Measurements from ENCODE around the gene CHST12. TPM values are rescaled to one million over a fixed set of nuclear protein-coding genes. Genes with fewer than 3 reads are reported as not detected.

CHST12 gene
- total RNA-seq, 1 experiment from 2014 or later = 12.9 TPM

DNA sequence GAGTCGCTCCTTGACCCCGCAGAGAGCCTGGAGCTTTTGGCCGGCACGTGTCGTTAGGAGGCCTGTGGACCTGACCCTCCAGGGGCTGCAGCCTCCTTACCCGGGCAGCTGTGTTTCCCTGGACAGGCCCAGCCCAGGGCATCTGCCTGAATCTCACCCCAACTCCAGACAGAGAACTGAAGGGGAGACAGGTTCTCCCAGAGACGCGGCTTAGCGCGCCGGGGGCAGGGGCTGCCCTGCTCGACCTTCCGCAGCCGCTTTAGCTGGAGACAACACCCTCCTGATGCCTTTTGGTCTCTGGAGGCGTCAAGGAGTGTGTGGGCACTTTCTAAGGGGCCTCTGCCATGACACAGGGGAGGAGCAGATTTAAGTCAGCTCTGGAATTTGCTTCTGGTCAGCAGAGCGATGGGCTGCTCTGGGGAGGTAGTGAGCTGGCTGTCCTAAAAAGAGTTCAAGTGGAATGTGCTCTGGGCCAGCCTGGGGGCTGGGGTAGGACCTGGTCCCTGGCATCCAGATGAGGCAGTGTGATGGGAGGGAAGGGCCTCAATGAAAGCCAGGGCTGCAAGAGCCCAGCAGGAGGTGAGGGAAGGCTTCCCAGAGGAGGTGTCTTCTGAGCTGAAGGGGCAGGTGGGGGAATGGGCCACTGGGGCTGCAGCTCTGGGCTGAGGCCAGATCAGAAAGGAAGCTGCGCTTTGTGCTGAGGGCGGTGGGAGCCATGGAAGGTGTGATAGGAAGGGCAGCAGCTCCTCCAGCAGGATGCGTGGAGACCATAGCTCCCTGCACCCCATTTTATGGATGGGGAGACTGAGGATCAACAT lies 67.0 kb downstream of the CHST12 start:
- Histone ChIP-seq H3K9ac (ENCODE audit: low read length) (no peak overlapping the region), H3K27ac (ENCODE audit: low read length) (no peak overlapping the region), H3K4me3 (ENCODE audit: low read length) (no peak overlapping the region), H3K27me3 (ENCODE audit: low read length) (no peaks in the 10 kb centered on the region), H3K9me2 (replicated peaks; ENCODE audit: low read length) (no peaks in the 10 kb centered on the region), H3K9me3 (ENCODE audit: low read length) (no peaks in the 10 kb centered on the region), H3F3A (ENCODE audit: low read length, unreplicated experiment) (no peaks in the 10 kb centered on the region), H3K36me3 (ENCODE audit: low read depth, low read length) (no peaks in the 10 kb centered on the region), H3K79me2 (ENCODE audit: low read length) (no peaks in the 10 kb centered on the region), H4K20me1 (ENCODE audit: low read length) (no peaks in the 10 kb centered on the region), H3K4me2 (ENCODE audit: low read length) (no peak overlapping the region), H2AFZ (ENCODE audit: low read length) (no peak overlapping the region), H3K4me1 (ENCODE audit: insufficient read depth, low read length) (peaks cover 4% of the 10 kb centered on the region; the same call in 1 of the 2 replicates)
- POLR2A ChIA-PET (ENCODE audit: unreplicated experiment) = no interaction called here
- no TSS peak for BruUV-seq (replicated peaks)
- CTCF ChIA-PET = interaction anchor here (1.1 kb wide), 1 partner anchor 19 kb away, joined by 9 read pairs; no protein-coding TSS in a partner anchor
- ATAC-seq (no peak), DNase-seq (no peak)
- intact Hi-C loops (cut with micrococcal nuclease) = no loop called here
- TF ChIP-seq, protein P1, sequence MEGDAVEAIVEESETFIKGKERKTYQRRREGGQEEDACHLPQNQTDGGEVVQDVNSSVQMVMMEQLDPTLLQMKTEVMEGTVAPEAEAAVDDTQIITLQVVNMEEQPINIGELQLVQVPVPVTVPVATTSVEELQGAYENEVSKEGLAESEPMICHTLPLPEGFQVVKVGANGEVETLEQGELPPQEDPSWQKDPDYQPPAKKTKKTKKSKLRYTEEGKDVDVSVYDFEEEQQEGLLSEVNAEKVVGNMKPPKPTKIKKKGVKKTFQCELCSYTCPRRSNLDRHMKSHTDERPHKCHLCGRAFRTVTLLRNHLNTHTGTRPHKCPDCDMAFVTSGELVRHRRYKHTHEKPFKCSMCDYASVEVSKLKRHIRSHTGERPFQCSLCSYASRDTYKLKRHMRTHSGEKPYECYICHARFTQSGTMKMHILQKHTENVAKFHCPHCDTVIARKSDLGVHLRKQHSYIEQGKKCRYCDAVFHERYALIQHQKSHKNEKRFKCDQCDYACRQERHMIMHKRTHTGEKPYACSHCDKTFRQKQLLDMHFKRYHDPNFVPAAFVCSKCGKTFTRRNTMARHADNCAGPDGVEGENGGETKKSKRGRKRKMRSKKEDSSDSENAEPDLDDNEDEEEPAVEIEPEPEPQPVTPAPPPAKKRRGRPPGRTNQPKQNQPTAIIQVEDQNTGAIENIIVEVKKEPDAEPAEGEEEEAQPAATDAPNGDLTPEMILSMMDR (conservative IDR thresholded peaks at IDR 0.05; ENCODE audit: low read depth, low read length) = no peak
- TF ChIP-seq EZH2phosphoT487 (IDR thresholded peaks at IDR 0.05; ENCODE audit: borderline replicate concordance, low read length) = no peak
- no peak for TF ChIP-seq EZH2 (IDR thresholded peaks at IDR 0.05; ENCODE audit: low read length, unreplicated experiment)

DNA sequence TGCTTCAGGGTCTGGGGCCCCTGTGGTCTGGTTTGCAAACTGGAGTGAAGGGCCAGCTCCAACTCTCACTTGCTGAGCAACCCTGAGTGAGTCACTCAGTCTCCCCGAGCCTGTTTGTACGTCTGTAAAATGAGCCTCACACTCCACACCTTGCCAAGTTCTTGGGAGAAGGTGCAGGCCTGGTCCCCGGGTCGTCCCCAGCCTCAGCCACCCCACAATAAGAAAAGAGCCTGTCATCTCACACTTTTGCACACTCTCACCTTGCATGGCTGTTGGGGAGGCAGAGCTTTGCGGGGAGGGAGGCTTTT lies 67.6 kb downstream of the CHST12 start:
- Histone ChIP-seq H3K4me2 (ENCODE audit: low read length) (peak overlapping the region; percentile 41; the same call in 1 of the 2 replicates), H3K36me3 (ENCODE audit: low read depth, low read length) (no peaks in the 10 kb centered on the region), H3K27ac (ENCODE audit: low read length) (no peak overlapping the region), H3K4me1 (ENCODE audit: insufficient read depth, low read length) (peaks cover 4% of the 10 kb centered on the region; the same call in 1 of the 2 replicates), H4K20me1 (ENCODE audit: low read length) (no peaks in the 10 kb centered on the region), H3F3A (ENCODE audit: low read length, unreplicated experiment) (no peaks in the 10 kb centered on the region), H3K27me3 (ENCODE audit: low read length) (no peaks in the 10 kb centered on the region), H3K9me2 (replicated peaks; ENCODE audit: low read length) (no peaks in the 10 kb centered on the region), H2AFZ (ENCODE audit: low read length) (no peak overlapping the region), H3K9me3 (ENCODE audit: low read length) (no peaks in the 10 kb centered on the region), H3K4me3 (ENCODE audit: low read length) (no peak overlapping the region), H3K9ac (ENCODE audit: low read length) (no peak overlapping the region), H3K79me2 (ENCODE audit: low read length) (no peaks in the 10 kb centered on the region)
- ATAC-seq = peak; percentile 86
- POLR2A ChIA-PET (ENCODE audit: unreplicated experiment) = no interaction called here
- BruUV-seq (replicated peaks) = no TSS peak
- peak; percentile 75 for DNase-seq
- no peak for TF ChIP-seq EZH2 (IDR thresholded peaks at IDR 0.05; ENCODE audit: low read length, unreplicated experiment)
- TF ChIP-seq, protein P1 (conservative IDR thresholded peaks at IDR 0.05; ENCODE audit: low read depth, low read length) = no peak
- TF ChIP-seq EZH2phosphoT487 (IDR thresholded peaks at IDR 0.05; ENCODE audit: borderline replicate concordance, low read length) = no peak
- CTCF ChIA-PET = interaction anchor here (1.1 kb wide), 1 partner anchor 19 kb away, joined by 9 read pairs; no protein-coding TSS in a partner anchor
- intact Hi-C loops (cut with micrococcal nuclease) = no loop called here

DNA sequence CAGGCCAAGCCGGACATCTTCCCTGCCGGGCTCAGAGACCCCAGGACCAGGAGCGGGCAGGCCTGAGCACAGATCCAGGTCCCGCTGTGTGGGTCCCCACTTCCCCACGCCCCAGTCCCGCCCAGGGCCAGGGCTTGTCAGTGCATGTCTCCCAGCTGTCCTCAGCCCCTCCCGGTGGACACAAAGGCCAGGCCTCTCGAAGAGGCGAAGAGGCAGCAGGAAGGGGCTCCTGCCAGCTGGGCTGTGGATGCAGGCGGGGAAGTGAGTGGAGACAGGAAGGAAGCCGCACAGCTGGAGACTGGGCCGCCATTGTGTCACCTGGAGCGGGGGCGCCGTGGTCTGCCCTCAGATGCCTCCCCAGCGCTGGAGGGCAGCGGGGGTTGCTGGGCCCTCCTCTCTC lies 68.0 kb downstream of the CHST12 start:
- DNase-seq = no peak
- Histone ChIP-seq H3K9ac (ENCODE audit: low read length) (no peak overlapping the region), H3K4me1 (ENCODE audit: insufficient read depth, low read length) (peaks cover 4% of the 10 kb centered on the region; the same call in 1 of the 2 replicates), H4K20me1 (ENCODE audit: low read length) (no peaks in the 10 kb centered on the region), H2AFZ (ENCODE audit: low read length) (no peak overlapping the region), H3F3A (ENCODE audit: low read length, unreplicated experiment) (no peaks in the 10 kb centered on the region), H3K36me3 (ENCODE audit: low read depth, low read length) (no peaks in the 10 kb centered on the region), H3K27me3 (ENCODE audit: low read length) (no peaks in the 10 kb centered on the region), H3K79me2 (ENCODE audit: low read length) (no peaks in the 10 kb centered on the region), H3K9me2 (replicated peaks; ENCODE audit: low read length) (no peaks in the 10 kb centered on the region), H3K4me3 (ENCODE audit: low read length) (no peak overlapping the region), H3K4me2 (ENCODE audit: low read length) (peak overlapping the region; percentile 41; the same call in 1 of the 2 replicates), H3K9me3 (ENCODE audit: low read length) (no peaks in the 10 kb centered on the region), H3K27ac (ENCODE audit: low read length) (no peak overlapping the region)
- ATAC-seq = no peak; the same call in 1 of the 2 replicates
- intact Hi-C loops (cut with micrococcal nuclease) = no loop called here
- no TSS peak for BruUV-seq (replicated peaks)
- ChIA-PET CTCF (interaction anchor here (1.1 kb wide), 1 partner anchor 20 kb away, joined by 9 read pairs; no protein-coding TSS in a partner anchor), POLR2A (ENCODE audit: unreplicated experiment) (no interaction called here)
- TF ChIP-seq, protein P1 (conservative IDR thresholded peaks at IDR 0.05; ENCODE audit: low read depth, low read length) = no peak
- TF ChIP-seq EZH2phosphoT487 (IDR thresholded peaks at IDR 0.05; ENCODE audit: borderline replicate concordance, low read length) (no peak), EZH2 (IDR thresholded peaks at IDR 0.05; ENCODE audit: low read length, unreplicated experiment) (no peak)
